ENCODE results near the gene PARP8.
"Not testable (repeated sequence)": the region's sequence is repeated elsewhere in the genome, so short reads cannot be mapped to it uniquely, and the experiment has no call there.

- not testable (repeated sequence) for TF ChIP-seq CTCF, POLR2A (IDR thresholded peaks at IDR 0.05)
These were observed 13.1 kb downstream of the PARP8 start for GRCh38 chr5:50679554-50679953.

Measured in Peyer's patch (tissue), 4 donors.